HG03039 (cell line): ENCODE measurements around the gene HSF4.
"Not testable (repeated sequence)": the region's sequence is repeated elsewhere in the genome, so short reads cannot be mapped to it uniquely, and the experiment has no call there.

ENCODE experiments used
- ATAC-seq: cut with Tn5 transposase; IDR thresholded peaks from one replicate; pipeline ENCODE4 v1.9.1; 2021; ENCODE audit warnings: mild to moderate bottlenecking, moderate library complexity; ENCODE audit not compliant: unreplicated experiment

Gene HSF4, protein sequence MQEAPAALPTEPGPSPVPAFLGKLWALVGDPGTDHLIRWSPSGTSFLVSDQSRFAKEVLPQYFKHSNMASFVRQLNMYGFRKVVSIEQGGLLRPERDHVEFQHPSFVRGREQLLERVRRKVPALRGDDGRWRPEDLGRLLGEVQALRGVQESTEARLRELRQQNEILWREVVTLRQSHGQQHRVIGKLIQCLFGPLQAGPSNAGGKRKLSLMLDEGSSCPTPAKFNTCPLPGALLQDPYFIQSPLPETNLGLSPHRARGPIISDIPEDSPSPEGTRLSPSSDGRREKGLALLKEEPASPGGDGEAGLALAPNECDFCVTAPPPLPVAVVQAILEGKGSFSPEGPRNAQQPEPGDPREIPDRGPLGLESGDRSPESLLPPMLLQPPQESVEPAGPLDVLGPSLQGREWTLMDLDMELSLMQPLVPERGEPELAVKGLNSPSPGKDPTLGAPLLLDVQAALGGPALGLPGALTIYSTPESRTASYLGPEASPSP

DNA sequence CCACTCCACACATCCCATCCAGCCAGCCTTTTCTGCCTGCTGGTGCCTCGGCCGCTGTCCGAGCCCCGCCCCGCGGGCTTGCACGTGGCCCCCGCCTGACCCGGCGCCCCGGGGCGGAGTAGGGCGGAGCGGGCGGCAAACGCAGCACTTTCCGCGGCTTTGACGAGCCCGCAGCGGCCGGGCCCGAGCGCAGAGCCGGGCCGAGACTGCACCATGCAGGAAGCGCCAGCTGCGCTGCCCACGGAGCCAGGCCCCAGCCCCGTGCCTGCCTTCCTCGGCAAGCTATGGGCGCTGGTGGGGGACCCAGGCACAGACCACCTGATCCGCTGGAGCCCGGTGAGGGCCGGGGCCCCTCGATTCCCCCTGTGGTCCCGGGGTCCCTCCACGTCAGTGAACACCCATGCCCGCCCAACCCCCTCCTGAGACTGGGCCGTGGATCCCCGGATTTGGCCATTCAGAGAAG lies at the start of gene HSF4:
HSF4 (plus strand) TSS at position 147 of the 463 bp plus-strand sequence; CDS start at position 214, 67 bp downstream.
- ATAC-seq, result no peak

DNA sequence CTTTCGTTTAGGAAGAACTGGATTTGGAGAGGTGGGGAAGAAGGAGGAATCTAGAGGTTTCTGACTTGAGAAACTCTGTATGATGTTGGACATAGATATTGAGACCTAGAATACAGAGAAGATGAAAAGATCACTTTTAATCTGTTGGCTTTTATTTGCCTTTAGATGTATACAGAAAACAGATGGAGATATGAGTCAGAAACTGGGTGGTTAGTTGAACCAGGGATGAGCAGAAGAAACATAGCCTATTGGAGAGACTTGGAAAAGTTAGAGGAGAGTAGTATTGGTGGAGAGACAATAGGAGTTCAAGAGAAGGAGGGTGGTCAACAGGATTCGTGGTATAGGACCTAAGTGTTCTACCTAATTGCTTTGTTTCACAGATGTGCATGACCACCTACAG lies 49.8 kb upstream of the HSF4 start:
- no peak for ATAC-seq

DNA sequence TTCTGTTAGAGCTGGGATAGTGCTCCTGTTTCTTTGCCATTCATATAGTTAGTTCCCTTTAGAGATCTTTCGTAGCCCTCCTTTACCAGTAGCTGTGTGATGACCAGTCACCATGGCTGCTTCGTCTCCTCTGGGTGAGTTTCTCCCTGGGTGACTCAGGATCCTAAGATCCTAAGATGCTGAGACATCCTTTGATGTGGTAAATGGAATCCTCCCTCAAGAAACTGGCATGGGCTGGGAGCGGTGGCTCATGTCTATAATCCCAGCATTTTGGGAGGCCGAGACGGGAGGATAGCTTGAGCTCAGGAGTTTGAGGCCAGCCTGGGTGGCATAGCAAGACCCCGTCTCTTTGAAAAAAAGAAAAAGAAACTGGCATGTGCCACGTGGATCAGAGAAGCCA lies 48.9 kb upstream of the HSF4 start:
- ATAC-seq, result no peak

DNA sequence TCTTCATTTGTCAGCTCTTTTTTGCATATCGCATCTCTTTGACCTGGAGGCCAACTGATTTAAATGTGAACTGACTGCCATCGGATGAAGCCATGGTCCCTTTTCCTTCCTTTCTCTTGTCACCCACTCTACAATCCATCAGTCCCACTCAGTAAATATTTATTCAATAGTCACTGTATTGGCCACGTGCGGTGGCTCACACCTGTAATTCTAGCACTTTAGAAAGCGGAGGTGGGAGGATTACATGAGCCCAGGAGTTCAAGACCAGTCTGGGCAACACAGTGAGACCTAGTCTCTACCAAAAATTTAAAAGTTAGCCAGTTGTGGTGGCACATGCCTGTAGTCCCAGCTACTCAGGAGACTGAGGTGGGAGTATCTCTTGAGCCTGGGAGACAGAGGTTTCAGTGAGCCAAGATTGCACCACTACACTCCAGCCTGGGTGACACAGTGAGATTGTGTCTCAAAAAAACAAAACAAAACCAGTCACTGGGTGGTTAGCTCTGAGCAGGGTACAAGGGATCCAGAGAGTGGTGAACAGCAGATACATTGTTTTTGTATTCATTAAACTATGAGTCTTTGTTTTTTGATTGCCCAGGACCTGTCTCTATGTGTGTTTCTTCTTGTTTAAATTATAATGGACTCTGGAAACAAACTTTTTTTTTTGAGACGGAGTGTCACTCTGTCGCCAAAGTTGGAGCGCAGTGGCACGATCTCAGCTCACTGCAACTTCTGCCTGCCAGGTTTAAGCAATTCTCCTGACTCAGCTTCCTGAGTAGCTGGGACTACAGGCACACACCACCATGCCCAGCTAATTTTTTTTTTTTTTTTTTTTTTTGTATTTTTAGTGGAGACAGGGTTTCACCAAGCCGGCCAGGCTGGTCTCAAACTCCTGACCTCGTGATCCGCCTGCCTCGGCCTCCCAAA lies 47.9 kb upstream of the HSF4 start:
- ATAC-seq, result no peak

DNA sequence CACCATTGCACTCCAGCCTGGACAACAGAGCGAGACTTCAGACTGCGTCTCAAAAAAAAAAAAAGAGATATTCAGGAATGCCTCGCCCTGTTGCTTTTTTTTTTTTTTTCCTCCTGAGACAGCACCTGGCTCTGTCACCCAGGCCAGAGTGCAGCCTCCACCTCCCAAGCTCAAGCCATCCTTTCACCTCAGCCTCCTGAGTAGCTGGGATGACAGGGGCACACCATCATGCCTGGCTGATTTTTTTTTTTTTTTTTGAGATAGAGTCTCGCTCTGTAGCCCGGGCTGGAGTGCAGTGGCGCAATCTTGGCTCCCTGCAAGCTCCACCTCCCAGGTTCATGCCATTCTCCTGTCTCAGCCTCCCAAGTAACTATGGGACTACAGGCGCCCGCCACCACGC lies 46.8 kb upstream of the HSF4 start:
- ATAC-seq, result no peak

DNA sequence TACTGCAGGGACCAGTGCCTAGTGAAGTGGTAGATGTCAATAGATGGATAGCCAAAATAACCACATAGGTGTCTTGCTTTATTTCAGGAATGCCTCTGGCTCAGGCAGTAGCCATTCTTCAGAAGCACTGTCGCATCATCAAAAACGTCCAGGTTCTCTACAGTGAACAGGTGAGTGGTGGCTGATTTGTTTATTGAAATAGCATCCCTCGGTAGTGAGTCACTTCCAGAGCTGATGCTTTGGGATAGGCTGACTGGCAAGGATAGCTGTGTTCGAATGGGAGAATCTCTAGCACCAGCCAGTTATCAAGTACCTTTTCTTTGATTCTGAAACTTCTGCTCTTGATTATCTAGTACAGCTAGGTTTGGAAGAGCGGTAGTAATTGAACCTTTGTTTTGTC lies 44.5 kb upstream of the HSF4 start:
- ATAC-seq, result no peak

DNA sequence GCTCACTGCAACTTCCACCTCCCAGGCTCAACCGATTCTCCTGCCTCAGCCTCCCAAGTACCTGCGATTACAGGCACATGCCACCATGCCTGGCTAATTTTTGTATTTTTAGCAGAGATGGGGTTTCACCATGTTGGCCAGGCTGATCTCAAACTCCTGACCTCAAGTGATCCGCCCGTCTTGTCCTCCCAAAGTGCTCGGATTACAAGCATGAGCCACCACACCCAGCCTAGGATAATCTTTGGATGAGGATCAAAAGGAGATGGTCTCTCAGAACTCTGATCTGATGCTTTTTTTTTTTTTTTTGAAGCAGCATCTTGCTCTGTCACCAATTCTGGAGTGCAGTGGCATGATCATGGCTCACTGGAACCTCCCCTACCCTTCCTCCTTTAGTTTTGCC lies 41.7 kb upstream of the HSF4 start:
- not testable (repeated sequence) for ATAC-seq

DNA sequence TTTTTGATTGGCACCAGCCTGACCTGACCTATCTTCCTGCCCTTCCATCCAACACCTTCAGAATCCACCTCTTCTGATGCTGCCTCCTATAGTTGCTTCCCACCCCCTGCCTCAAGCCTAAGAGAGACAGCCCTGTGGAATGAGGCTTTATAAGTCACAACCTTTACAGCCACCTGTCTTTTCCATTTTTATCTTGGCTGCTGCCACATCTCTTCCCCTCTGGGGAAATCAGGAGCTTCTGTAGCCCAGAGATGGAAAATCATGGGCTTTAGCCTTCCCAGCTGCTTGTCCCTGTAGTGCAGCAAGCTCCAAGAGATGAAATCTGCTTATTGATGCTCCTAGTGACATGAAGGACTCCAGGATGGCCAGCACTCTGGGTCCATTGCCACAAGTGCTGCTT lies 36.1 kb upstream of the HSF4 start:
- no peak for ATAC-seq

DNA sequence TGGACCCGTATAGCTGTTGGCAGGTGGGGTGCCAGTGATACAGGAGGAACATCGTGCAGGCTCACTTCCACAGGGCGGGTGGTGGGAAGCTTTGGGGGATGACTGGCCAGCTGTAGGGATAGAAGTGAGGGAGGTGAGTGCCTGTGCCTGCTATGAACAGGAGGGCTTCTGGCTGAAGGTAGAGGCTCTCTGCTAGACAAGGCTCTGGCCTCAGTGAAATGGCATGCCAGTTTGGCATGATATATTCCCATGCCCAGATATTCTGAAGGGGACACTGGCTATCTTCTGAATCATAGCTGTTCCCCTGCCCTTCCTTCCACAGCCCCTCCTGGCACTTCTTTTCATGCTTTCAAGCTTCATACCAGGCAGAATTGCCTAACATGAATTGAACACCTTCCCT lies 35.7 kb upstream of the HSF4 start:
- no peak for ATAC-seq

DNA sequence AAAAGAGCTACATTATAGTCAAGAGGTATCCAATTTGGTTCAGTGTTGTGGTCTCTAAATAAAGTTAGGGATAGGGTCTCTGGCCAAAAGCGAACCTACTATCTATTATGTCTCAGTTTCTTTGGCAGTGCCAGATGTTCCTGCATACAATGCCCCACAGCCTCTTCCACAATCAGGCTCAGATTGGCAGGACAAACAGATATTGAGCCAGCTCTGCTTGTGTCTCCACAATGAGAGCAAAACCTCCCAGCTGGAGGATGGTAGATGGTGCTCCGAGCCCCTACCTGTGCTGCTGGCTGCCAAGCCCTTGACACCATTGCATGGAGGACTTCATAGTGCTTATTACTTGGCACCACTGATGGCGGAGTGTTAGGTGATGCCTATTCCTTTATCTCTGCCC lies 35.1 kb upstream of the HSF4 start:
- no peak for ATAC-seq

DNA sequence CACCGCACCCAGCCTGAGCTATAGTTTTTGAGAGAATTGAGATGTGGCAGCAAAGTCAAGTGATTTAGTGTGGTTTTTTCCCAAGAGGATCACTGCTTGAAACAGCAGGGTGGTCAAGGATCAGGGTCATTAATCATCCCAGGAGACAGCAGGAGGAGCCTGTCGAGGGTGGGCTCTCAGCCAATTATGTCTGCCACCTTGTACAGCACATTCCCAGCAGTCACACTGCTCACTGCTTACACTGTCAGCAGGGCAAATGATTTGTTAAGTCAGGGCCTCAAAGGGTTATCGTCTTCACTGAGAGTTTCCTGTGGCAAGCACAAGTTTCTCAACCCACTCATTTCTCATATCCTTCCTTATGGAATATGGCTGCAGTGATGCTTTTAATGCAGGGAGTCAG lies 26.9 kb upstream of the HSF4 start:
- ATAC-seq, result no peak

DNA sequence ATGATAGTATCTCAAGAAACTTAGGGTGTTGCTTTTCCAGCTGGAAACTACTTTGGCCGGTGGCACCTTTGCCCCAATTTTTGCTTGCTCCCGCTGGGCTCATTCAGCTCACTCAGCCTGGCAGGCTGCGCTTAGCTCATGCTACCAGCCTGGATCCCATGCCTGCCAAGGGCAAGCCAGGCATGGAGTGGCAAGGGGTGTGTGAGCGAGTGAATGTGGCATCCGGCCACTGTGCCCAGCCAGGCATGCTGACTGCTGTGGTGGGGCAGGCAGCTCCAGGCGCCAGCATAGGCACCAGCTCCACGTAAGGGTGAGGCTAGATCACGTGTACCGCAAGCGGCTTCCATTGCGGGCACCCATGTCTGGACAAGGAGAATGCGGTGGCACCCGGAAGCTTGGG lies 23.2 kb upstream of the HSF4 start:
- ATAC-seq, result no peak

DNA sequence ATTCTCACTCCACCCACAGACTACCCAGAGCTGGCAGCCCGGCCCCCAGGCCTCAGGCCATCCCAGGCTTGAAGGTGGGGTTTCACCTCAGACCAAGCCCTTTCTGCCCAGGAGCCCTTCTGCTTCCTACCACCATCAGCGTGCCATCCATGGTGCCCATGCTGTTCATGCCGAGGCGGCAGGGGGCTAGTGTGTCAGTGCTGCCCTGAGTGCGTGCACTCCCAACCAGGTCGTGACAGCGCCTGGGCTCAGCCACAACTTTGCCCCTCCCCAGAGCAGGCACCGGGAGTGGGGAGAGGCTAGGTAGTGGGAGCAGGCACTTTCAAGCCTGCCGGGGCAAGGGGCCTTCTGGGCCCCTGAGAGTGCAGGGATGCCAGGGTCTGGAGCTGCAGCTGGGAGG lies 22.2 kb upstream of the HSF4 start:
- no peak for ATAC-seq

DNA sequence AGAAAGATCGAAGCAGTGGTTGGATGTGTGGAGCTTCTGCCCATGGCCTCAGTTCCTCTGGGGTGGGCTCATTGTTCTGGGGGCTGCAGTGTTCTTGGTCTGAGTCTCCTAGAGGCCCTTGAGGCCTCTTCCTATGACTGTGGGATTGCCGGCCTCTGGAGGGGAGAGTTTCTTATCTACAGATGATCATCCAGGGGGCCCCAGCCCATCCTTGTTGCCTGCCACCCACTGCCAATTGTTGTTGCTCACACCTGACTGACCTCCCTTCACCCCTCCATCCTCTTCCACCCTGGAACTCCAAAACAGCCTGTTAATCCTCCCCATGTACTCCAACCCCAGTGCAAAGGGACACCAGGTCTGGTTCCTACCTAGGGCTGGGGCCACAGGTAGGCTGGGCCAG lies 19.6 kb upstream of the HSF4 start:
- ATAC-seq, result no peak

DNA sequence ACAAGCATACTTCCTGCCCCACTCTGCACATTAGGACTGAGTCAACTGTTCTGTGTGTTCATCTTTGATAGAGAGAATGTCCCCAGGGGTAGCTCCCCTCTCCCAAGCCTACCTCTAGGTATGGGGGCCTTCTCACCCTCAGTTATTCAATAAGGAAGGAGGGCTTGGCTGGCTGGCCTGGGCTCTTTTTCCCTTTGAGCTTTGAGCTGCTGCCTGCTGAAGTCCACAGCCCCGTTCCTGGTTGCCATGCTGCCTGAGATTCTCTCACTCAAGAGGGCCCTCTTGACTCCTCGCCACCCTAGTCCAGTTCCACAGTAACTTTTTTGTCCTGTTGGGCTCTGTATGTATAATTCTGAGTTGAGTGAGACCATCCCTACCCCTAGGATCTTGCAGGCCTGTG lies 18.8 kb upstream of the HSF4 start:
- no peak for ATAC-seq

DNA sequence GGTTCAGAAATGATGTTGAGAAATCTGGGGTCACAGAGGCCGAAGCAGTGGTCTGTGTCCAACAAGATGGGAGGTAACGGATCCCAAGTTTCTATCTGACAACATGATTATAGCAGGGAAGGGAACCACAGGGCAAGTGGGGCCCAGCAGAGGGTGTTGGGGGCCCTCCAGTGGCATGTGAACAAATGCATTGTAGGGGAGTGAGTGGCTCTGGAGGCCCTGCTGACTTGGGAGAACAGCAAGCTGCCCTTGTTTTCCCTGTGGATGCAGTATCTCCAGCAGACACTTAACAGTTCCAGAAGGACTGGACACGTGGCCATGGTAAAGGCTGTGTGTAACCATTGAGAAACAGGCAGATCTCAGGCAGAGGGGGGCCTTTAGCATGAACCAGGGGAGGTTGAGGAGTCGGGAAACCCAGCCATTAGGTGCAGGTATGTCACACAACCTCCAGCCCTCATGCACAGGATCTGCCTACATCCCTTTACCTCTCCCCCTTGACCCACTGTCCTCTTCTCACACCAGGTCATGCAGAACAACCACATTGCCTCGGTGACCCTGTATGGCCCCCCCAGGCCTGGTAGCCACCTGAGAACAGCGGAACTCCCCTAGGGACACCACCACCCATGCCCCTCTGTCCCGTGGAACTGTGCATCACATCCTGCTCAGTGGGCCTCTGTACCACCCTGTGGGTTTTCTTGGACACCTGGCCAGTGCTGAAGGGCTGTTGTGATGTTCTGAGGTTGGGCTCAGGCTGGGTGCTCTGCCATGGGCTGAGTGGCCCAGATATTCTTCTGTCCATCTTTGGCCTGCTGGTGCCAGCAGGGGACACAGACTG lies 17.8 kb upstream of the HSF4 start:
- ATAC-seq, result no peak

DNA sequence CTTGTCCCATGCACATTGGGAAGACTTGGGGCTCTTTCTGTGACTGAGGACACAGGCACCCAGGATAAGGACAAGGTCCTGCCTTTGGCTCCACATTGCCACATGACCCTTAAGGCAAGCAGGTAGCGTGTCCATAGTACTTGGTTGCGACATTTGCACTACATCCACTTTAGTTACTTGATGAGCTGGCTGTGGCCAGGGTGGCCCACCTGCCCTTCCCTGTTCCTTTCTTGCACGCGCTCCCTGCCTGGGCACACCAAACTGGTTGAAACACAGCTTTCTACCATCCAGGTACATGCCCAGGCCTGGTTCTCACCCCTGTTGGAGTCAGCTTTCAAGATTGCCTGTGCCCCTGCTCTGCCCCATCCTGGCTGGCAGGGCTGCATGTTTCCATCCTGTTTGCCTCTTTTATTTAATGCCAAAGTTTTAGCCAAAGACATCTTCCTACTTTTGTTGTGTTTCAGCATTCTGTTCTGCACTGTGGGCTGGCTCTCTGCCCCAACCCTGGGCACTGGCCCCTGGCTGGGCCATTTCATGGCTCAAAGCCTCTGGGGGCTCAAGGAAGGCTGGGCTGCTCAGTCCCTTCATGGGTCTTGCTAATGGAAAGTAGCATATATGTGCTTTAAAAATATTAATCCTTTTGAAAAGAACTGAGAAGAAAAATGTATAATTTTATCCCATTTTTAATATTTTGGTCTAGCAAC lies 17.0 kb upstream of the HSF4 start:
- ATAC-seq, result no peak

DNA sequence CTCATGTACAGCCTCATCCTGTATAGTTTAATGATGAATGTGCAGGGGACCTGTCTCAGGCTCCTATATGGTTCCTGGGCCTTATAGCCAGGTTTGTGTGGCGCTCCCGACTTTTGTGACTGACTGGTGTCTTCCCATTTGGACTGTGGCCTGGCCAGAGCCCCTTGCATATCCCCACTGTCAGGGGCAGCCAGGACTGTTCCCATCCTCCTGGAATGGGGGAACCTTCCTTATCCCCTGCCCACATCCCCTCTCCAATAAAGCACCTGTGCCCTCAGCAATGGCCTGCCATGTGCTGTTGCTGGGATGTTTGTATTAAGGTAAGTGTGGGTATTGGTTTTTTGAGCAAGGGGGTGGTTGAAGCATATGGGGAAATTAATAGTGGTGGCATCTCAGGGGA lies 16.3 kb upstream of the HSF4 start:
- ATAC-seq, result no peak

DNA sequence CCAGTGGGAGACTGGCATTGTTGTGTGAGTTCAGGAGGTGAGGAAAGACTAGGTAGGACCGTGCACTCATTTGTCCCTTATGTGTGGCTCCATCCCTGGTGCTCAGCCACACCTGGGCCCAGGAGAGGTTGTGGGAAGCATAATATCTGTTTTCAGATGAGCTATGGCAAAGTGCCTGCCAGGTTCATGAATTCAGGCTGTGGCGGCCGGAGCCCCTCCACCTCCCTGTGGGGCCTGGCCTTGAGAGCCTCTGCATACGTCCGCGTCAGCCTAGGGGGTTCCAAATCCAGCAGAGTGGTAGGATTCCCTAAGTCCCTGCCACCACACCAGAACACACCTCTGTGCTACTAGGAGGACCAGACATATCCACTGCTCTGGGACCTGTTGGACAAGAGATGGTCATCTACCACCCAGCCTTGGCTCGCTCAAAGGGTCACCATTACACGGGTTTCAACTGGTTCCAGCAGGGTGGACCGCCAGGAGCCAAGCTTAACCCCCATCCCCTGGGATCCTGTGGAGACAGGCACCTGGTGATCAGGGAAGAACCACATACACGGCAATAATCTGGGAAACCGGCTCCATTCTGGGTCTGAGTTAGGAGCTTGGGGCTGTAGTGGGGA lies 15.8 kb upstream of the HSF4 start:
- ATAC-seq, result no peak
